GM23338 (cell line): Measurements from ENCODE around the gene CCDC40. TPM values are rescaled to one million over a fixed set of nuclear protein-coding genes. Genes with fewer than 3 reads are reported as not detected.
"Not testable (repeated sequence)": the region's sequence is repeated elsewhere in the genome, so short reads cannot be mapped to it uniquely, and the experiment has no call there.

Experiments
- ATAC-seq: fragments of 200-7000 bp; cut with Tn5 transposase; 3 replicates; pipeline ENCODE4 v1.9.1; 2020
- DNase-seq: peaks from one replicate; pipeline ENCODE4 v3.0.0-alpha.2; 2015; ENCODE audit warnings: low spot score
- H2AFZ ChIP-seq: fragments of 200-600 bp; sonication (generic); 2 replicates; pipeline ENCODE4 v1.8.0; 2016; ENCODE audit warnings: antibody characterized with exemption, mild to moderate bottlenecking, moderate library complexity
- H3F3A ChIP-seq: fragments of 200-600 bp; sonication (generic); replicated peaks from 2 replicates; pipeline ENCODE4 v1.8.0; 2017; ENCODE audit warnings: antibody characterized with exemption, mixed run types, low read depth
- H3K27ac ChIP-seq: fragments of 200-600 bp; sonication (generic); 2 replicates; pipeline ENCODE4 v1.6.1; 2016; ENCODE audit warnings: low read depth
- H3K27me3 ChIP-seq: fragments of 200-600 bp; sonication (generic); 2 replicates; pipeline ENCODE4 v1.8.0; 2016; ENCODE audit warnings: mild to moderate bottlenecking, mixed run types, moderate library complexity; ENCODE audit not compliant: insufficient read depth
- H3K36me3 ChIP-seq: fragments of 200-600 bp; sonication (generic); 2 replicates; pipeline ENCODE4 v1.8.0; 2016; ENCODE audit warnings: mild to moderate bottlenecking; ENCODE audit not compliant: insufficient read depth
- H3K4me1 ChIP-seq: fragments of 200-600 bp; sonication (generic); 2 replicates; pipeline ENCODE4 v1.8.0; 2016; ENCODE audit warnings: mild to moderate bottlenecking, moderate library complexity; ENCODE audit not compliant: insufficient read depth
- H3K4me2 ChIP-seq: fragments of 200-600 bp; sonication (generic); 2 replicates; pipeline ENCODE4 v1.7.1; 2017; ENCODE audit warnings: mixed run types
- H3K4me3 ChIP-seq: fragments of 200-600 bp; sonication (generic); 2 replicates; pipeline ENCODE4 v1.6.1; 2016; ENCODE audit warnings: mixed run types
- H3K79me2 ChIP-seq: fragments of 200-600 bp; sonication (generic); replicated peaks from 2 replicates; pipeline ENCODE4 v1.8.0; 2017; ENCODE audit warnings: mild to moderate bottlenecking; ENCODE audit not compliant: insufficient read depth
- H3K9me2 ChIP-seq: fragments of 200-600 bp; sonication (generic); 2 replicates; pipeline ENCODE4 v1.8.0; 2017; ENCODE audit not compliant: insufficient read depth
- H4K20me1 ChIP-seq: fragments of 200-600 bp; sonication (generic); replicated peaks from 2 replicates; pipeline ENCODE4 v1.8.0; 2017; ENCODE audit warnings: mild to moderate bottlenecking; ENCODE audit not compliant: insufficient read depth
- H3K27ac Mint-ChIP-seq: 2 replicates; pipeline ENCODE4 v1.8.0; 2020; ENCODE audit warnings: inconsistent platforms, mild to moderate bottlenecking, moderate library complexity, mixed read lengths
- H3K27me3 Mint-ChIP-seq: 3 replicates; pipeline ENCODE4 v1.8.0; 2022; ENCODE audit warnings: low read depth, mild to moderate bottlenecking, moderate library complexity, mixed read lengths, inconsistent platforms; ENCODE audit not compliant: insufficient read depth, poor library complexity
- H3K36me3 Mint-ChIP-seq: 3 replicates; pipeline ENCODE4 v1.8.0; 2021; ENCODE audit warnings: low read depth, mild to moderate bottlenecking, inconsistent platforms, moderate library complexity, mixed read lengths
- H3K4me1 Mint-ChIP-seq: 3 replicates; pipeline ENCODE4 v1.8.0; 2020; ENCODE audit warnings: mild to moderate bottlenecking, inconsistent platforms, mixed read lengths
- H3K4me3 Mint-ChIP-seq: 3 replicates; pipeline ENCODE4 v1.8.0; 2021; ENCODE audit warnings: moderate library complexity, mild to moderate bottlenecking, inconsistent platforms, mixed read lengths
- H3K9me3 Mint-ChIP-seq: 3 replicates; pipeline ENCODE4 v1.8.0; 2020; ENCODE audit warnings: moderate library complexity, mild to moderate bottlenecking, inconsistent platforms, mixed read lengths
- CREB1 ChIP-seq: fragments of 250-450 bp; sonication (Bioruptor Pico); IDR thresholded peaks from 2 replicates; pipeline ENCODE4 v1.5.0; 2020; ENCODE audit warnings: low read depth, mild to moderate bottlenecking, moderate library complexity
- EZH2 ChIP-seq: fragments of 200-600 bp; sonication (generic); IDR thresholded peaks from one replicate; pipeline ENCODE4 v1.8.0; 2017; ENCODE audit warnings: antibody characterized with exemption, mild to moderate bottlenecking, low read depth; ENCODE audit not compliant: unreplicated experiment
- EZH2phosphoT487 ChIP-seq: fragments of 200-600 bp; sonication (generic); IDR thresholded peaks from one replicate; pipeline ENCODE4 v1.8.1; 2018; ENCODE audit warnings: antibody characterized with exemption; ENCODE audit not compliant: unreplicated experiment
- JUNB ChIP-seq: IDR thresholded peaks from one replicate; pipeline ENCODE4 v1.6.1; 2016; ENCODE audit warnings: antibody characterized with exemption; ENCODE audit not compliant: unreplicated experiment
- NANOG ChIP-seq: IDR thresholded peaks from 2 replicates; pipeline ENCODE4 v1.6.1; 2016; ENCODE audit warnings: antibody characterized with exemption, borderline replicate concordance
- STAT1 ChIP-seq: IDR thresholded peaks from one replicate; pipeline ENCODE4 v1.6.1; 2016; ENCODE audit warnings: antibody characterized with exemption; ENCODE audit not compliant: unreplicated experiment
- polyA plus RNA-seq: library from polyadenylated mRNA; unstranded; fragments of >200 nt; fragmentation: Nextera tagmentation; extraction: Ambion mirVana; gene quantifications from 2 replicates; pipeline ENCODE4 v1.2.1, GENCODE V29; 2016
- total RNA-seq: library from RNA; depleted of rRNA; stranded (reverse); fragments of >200 nt; shearing (Covaris generic); gene quantifications from 2 replicates; pipeline ENCODE4 v1.2.3, GENCODE V29; 2014

CCDC40 gene
- total and polyA plus RNA-seq, 2 experiments from 2014 or later: 7.6 to 8.1 TPM

DNA sequence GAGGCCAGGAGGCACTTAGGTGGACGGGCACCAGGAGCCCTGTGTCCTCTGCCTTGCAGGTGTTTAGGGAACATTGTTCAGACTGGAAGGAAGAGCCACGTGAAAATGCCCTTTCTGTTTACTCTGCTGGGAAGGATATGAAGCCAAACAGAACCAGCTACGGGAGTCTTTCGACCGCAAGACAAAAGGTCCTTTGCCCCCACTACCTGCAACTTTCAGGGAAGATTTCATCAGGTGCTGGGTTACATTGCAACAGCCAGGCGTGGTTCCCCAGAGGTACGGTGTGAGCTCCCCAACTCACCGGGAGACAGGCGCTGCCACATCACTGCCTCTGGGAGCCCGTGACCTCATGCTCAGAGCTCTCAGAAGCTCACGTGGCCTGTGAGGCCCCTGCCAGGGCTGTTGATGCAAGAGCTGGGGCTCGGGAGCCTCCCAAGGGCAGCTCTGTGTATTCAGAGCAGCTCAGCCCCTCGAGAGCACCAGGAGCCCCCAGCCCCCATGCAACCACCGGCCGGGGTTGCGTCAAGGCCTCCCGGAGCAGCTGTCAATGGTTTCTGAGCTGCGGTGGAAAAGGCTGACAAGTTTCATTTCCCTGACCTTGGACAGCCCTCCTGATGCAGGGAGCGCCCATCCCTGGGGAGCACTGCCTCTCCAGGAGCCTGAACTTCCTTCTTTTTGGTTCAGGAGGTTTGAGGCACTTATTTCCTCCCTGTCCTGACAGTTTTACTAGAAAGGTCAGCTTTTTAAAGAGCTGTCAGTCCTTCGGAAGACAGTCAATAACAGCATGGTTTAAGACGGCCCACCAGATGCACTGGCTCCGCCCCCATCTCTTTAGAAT lies 42.8 kb upstream of the CCDC40 start:
- H3K79me2 ChIP-seq: peaks cover 33% of the 10 kb centered on the region
- H3K36me3 ChIP-seq: no peaks in the 10 kb centered on the region
- H3K4me1 ChIP-seq: peaks cover 41% of the 10 kb centered on the region
- H3K4me3 Mint-ChIP-seq: peak overlapping the region; percentile 14; the same call in 1 of the 3 replicates
- DNase-seq (peak; percentile 69), ATAC-seq (peak; percentile 23)
- H3K27ac Mint-ChIP-seq: peak overlapping the region; percentile 93
- no peaks in the 10 kb centered on the region; the same call in 2 of the 3 replicates for H3K36me3 Mint-ChIP-seq
- 0 out of 2 replicates have a peak, but pooled peaks have one; percentile 19 for TF ChIP-seq CREB1 (CRISPR knock-in tag)
- TF ChIP-seq EZH2phosphoT487: no peak
- H3K4me1 Mint-ChIP-seq: peaks cover 58% of the 10 kb centered on the region
- peak overlapping the region; percentile 81 for H3K4me2 ChIP-seq
- no peaks in the 10 kb centered on the region for H3K9me2 ChIP-seq
- H3K9me3 Mint-ChIP-seq: no peaks in the 10 kb centered on the region; the same call in 2 of the 3 replicates
- no peak overlapping the region for H2AFZ ChIP-seq
- peaks cover 10% of the 10 kb centered on the region for H4K20me1 ChIP-seq
- H3K27ac ChIP-seq: peak overlapping the region; percentile 91
- H3K27me3 Mint-ChIP-seq: peaks cover 16% of the 10 kb centered on the region
- H3K4me3 ChIP-seq: no peak overlapping the region
- H3K27me3 ChIP-seq: no peaks in the 10 kb centered on the region
- peaks cover 7% of the 10 kb centered on the region; the same call in 1 of the 2 replicates for H3F3A ChIP-seq

DNA sequence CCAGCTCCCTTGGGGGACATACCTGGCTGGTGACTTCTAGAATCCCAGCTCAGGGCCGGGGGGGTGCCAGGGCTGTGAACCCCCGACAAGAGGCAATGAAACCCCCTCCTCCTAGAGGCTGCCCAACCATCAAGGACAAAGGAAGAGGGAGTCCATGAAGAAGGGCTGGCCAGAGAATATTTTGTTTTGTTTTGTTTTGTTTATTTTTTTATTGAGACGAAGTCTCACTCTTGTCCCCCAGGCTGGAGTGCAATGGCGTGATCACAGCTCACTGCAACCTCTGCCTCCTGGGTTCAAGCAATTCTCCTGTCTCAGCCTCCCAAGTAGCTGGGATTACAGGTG lies 42.2 kb upstream of the CCDC40 start:
- ATAC-seq, H2AFZ ChIP-seq, H3K9me2 ChIP-seq, H3K36me3 Mint-ChIP-seq, H3K36me3 ChIP-seq, H3K9me3 Mint-ChIP-seq, H3K4me3 ChIP-seq, H3F3A ChIP-seq, H3K27me3 ChIP-seq, H3K4me3 Mint-ChIP-seq, H4K20me1 ChIP-seq, DNase-seq: not testable (repeated sequence)
- Histone ChIP-seq H3K79me2 (peaks cover 27% of the 10 kb centered on the region), H3K27ac (peak overlapping the region; percentile 91), H3K4me1 (peaks cover 37% of the 10 kb centered on the region), H3K4me2 (peak overlapping the region; percentile 81)
- H3K27ac Mint-ChIP-seq: peak overlapping the region; percentile 93
- H3K4me1 Mint-ChIP-seq: peaks cover 53% of the 10 kb centered on the region
- H3K27me3 Mint-ChIP-seq: peaks cover 16% of the 10 kb centered on the region

DNA sequence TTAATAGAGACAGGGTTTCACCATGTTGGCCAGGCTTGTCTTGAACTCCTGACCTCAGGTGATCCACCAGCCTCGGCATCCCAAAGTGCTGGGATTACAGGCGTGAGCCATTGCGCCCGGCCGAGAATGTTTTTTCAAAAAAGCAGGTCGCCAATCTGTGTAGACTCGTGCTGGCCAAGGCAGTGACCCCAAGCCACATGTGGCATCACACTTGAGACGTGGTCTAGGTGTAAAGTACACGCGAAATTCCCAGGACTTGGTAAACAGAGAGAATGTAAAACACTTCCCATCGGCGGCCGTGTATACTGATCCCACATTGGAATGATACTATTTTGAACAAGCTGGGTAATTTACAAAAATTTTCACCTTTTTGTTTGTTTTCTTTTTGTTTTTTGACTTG lies 41.8 kb upstream of the CCDC40 start:
- peaks cover 23% of the 10 kb centered on the region for H3K79me2 ChIP-seq
- no peak overlapping the region for H3K4me3 ChIP-seq
- DNase-seq: no peak
- ATAC-seq: no peak
- H2AFZ ChIP-seq: no peak overlapping the region
- Mint-ChIP-seq H3K27me3 (peaks cover 14% of the 10 kb centered on the region), H3K36me3 (peaks cover 3% of the 10 kb centered on the region; the same call in 1 of the 3 replicates), H3K4me3 (no peak overlapping the region), H3K27ac (no peak overlapping the region), H3K9me3 (no peaks in the 10 kb centered on the region; the same call in 2 of the 3 replicates), H3K4me1 (peaks cover 49% of the 10 kb centered on the region)
- H3K4me1 ChIP-seq: peaks cover 37% of the 10 kb centered on the region
- H3K36me3 ChIP-seq: peaks cover under 1% of the 10 kb centered on the region; the same call in 1 of the 2 replicates
- peak overlapping the region; percentile 81; the same call in 1 of the 2 replicates for H3K4me2 ChIP-seq
- no peaks in the 10 kb centered on the region for H3K9me2 ChIP-seq
- no peaks in the 10 kb centered on the region for H3K27me3 ChIP-seq
- peak overlapping the region; percentile 91 for H3K27ac ChIP-seq
- peaks cover 7% of the 10 kb centered on the region for H4K20me1 ChIP-seq
- peaks cover 7% of the 10 kb centered on the region; the same call in 1 of the 2 replicates for H3F3A ChIP-seq
- no peak for TF ChIP-seq JUNB
- TF ChIP-seq STAT1: no peak
- TF ChIP-seq EZH2phosphoT487: no peak
- TF ChIP-seq EZH2: no peak
- TF ChIP-seq CREB1 (CRISPR knock-in tag): no peak
- no peak for TF ChIP-seq NANOG
